Measurements from ENCODE around the gene ACAA2. TPM values are rescaled to one million over a fixed set of nuclear protein-coding genes. Genes with fewer than 3 reads are reported as not detected.

ACAA2 gene
- total RNA-seq, 1 donor from 2014 or later = 100 TPM

DNA sequence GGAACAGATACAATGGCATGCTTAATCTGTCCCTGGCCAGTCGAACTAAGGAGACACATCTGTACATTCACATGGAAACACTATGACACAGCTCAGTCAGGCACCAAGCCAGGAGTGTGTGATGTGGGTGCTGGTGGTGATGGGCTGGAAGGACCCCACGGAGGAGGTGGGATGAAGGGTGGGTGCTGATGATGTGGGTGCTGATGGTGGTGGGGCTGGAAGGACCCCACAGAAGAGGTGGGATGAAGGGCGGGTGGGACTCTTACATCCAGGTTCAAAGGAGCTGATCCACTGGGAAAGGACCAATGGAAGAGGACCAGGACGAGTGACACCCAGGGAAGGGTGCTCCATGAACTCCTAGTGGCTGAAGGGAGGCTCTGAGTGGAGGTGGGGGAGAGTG, 34.8 kb upstream of the ACAA2 start:
- Mint-ChIP-seq H3K36me3 (ENCODE audit: insufficient read depth) (peaks cover 15% of the 10 kb centered on the region), H3K27me3 (no peaks in the 10 kb centered on the region), H3K4me3 (ENCODE audit: low read depth) (no peak overlapping the region), H3K9me3 (ENCODE audit: low read depth) (no peaks in the 10 kb centered on the region), H3K4me1 (ENCODE audit: low read depth) (no peaks in the 10 kb centered on the region), H3K27ac (peak overlapping the region; percentile 26)
- DNase-seq (ENCODE audit: low spot score, unreplicated experiment) = no peak
- TF ChIP-seq, protein P1, sequence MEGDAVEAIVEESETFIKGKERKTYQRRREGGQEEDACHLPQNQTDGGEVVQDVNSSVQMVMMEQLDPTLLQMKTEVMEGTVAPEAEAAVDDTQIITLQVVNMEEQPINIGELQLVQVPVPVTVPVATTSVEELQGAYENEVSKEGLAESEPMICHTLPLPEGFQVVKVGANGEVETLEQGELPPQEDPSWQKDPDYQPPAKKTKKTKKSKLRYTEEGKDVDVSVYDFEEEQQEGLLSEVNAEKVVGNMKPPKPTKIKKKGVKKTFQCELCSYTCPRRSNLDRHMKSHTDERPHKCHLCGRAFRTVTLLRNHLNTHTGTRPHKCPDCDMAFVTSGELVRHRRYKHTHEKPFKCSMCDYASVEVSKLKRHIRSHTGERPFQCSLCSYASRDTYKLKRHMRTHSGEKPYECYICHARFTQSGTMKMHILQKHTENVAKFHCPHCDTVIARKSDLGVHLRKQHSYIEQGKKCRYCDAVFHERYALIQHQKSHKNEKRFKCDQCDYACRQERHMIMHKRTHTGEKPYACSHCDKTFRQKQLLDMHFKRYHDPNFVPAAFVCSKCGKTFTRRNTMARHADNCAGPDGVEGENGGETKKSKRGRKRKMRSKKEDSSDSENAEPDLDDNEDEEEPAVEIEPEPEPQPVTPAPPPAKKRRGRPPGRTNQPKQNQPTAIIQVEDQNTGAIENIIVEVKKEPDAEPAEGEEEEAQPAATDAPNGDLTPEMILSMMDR (IDR thresholded peaks at IDR 0.05; ENCODE audit: unreplicated experiment) = no peak

DNA sequence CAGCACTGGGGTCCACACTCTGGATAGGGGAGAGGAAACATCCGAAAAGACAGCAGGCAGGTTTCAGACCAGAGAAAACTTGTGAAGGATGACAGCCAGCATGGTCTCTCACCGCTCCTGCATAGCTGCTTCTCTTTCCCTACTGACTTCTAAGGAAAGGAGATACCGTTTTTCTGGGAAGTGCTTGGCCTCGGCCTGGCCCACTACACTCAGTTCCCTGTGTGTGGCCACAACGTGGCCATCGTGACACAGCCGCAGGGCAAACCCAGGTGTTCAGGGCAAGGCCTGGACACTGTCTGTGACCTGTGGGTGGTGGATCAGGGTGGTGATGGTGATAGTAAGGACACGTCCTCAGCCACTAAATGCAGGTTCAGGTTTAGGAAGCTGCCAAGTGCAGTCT, 34.2 kb upstream of the ACAA2 start:
- no peak for DNase-seq (ENCODE audit: low spot score, unreplicated experiment)
- H3K4me3 Mint-ChIP-seq (ENCODE audit: low read depth) = no peak overlapping the region
- peaks cover 15% of the 10 kb centered on the region for H3K36me3 Mint-ChIP-seq (ENCODE audit: insufficient read depth)
- TF ChIP-seq, protein P1 (IDR thresholded peaks at IDR 0.05; ENCODE audit: unreplicated experiment) = no peak
- H3K9me3 Mint-ChIP-seq (ENCODE audit: low read depth) = no peaks in the 10 kb centered on the region
- H3K4me1 Mint-ChIP-seq (ENCODE audit: low read depth) = no peaks in the 10 kb centered on the region
- H3K27ac Mint-ChIP-seq = no peak overlapping the region
- no peaks in the 10 kb centered on the region for H3K27me3 Mint-ChIP-seq

DNA sequence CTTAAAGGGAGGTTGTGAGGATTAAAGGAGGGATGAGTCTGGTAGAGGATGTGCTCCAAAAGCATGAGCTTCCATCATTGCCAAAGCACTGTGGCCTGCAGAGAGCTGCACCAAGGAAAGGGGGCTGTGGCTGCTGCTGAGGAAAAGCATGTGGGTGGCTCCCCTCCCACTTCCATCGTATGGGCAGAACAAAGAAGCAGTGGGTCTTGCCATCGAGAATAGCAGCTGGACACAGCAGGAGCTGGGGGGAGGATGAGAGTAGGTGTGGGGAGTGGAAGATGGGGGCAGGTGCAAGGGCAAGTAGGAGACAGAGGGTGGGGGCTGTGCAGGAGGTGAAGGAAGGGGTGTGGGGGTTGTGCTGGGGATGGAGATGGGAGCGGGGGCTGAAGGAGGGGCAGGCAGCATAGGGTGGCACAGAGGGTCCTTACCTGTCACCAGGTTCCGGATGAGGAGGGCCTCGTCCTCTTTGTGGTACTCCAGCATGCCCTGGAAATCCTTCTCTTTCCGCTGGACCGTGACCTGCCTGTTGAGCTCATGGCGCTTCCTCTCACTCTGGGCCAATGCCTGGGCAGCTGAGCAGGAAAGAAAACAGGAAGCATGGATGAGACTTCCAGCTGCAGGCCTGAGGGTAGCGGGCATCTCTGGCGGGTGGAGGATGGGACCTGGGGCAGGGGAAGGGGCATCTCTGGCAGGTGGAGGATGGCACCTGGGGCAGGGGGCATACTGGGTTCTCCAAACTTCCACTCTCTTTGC, 33.6 kb upstream of the ACAA2 start:
- no peaks in the 10 kb centered on the region for H3K4me1 Mint-ChIP-seq (ENCODE audit: low read depth)
- DNase-seq (ENCODE audit: low spot score, unreplicated experiment) = no peak
- no peak overlapping the region for H3K27ac Mint-ChIP-seq
- TF ChIP-seq, protein P1 (IDR thresholded peaks at IDR 0.05; ENCODE audit: unreplicated experiment) = no peak
- H3K9me3 Mint-ChIP-seq (ENCODE audit: low read depth) = no peaks in the 10 kb centered on the region
- peaks cover 15% of the 10 kb centered on the region for H3K36me3 Mint-ChIP-seq (ENCODE audit: insufficient read depth)
- no peaks in the 10 kb centered on the region for H3K27me3 Mint-ChIP-seq
- no peak overlapping the region for H3K4me3 Mint-ChIP-seq (ENCODE audit: low read depth)

DNA sequence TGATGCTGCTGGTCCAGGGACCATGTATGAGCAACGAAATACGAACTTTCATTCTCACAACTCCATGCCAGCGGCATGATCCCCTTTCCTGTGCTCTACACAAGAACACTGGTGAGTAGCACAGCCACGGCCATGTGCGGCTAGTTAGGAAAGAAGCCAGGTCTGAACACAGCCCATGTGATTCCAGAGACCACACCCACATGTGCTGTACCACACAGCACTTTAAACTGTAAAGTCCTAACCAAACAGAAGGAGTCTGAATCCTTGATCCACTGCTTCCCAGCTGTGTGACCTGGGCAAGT, 33.0 kb upstream of the ACAA2 start:
- Mint-ChIP-seq H3K27ac (no peak overlapping the region), H3K4me3 (ENCODE audit: low read depth) (no peak overlapping the region), H3K27me3 (no peaks in the 10 kb centered on the region), H3K9me3 (ENCODE audit: low read depth) (no peaks in the 10 kb centered on the region), H3K36me3 (ENCODE audit: insufficient read depth) (peaks cover 14% of the 10 kb centered on the region), H3K4me1 (ENCODE audit: low read depth) (no peaks in the 10 kb centered on the region)
- no peak for DNase-seq (ENCODE audit: low spot score, unreplicated experiment)
- TF ChIP-seq, protein P1 (IDR thresholded peaks at IDR 0.05; ENCODE audit: unreplicated experiment) = no peak

DNA sequence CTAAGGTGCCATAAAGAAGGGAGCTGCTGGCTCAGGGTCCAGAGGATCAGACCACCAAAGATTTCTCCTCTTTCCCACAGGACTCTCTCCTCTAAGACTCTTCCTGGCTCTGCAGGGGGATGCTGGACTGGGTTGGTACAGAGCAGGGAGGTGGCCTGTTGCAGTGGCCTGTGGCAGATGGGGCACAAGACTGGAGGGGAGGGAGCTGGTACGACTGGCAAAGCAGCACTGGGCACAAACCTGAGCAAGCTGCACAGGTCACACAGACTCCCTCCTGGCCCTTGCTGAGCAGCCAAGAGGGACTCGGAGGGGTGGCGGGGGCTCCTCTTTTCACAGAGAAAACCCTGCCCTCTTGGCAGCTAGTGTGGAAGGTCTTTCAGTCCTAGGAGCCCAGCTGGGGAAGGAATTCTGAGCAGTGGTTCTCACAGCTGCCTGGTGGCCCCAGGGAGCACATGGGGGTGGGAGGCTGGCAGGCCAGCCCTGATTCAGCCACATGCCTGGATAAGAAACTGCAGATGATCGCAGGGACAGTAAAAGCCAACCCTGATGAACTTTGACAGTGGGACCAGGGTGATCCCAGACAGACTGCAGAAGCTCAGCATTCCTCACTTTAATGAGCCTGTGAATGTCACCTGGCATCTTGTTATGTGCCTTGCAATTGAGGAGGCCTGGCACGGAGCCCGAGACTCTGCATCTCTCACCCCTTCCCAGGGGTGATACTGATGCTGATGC, 32.5 kb upstream of the ACAA2 start:
- Mint-ChIP-seq H3K36me3 (ENCODE audit: insufficient read depth) (peaks cover 14% of the 10 kb centered on the region), H3K4me3 (ENCODE audit: low read depth) (no peak overlapping the region), H3K4me1 (ENCODE audit: low read depth) (no peaks in the 10 kb centered on the region), H3K27me3 (no peaks in the 10 kb centered on the region), H3K9me3 (ENCODE audit: low read depth) (no peaks in the 10 kb centered on the region), H3K27ac (no peak overlapping the region)
- TF ChIP-seq, protein P1 (IDR thresholded peaks at IDR 0.05; ENCODE audit: unreplicated experiment) = no peak
- no peak for DNase-seq (ENCODE audit: low spot score, unreplicated experiment)

Measured in progenitor cell of endocrine pancreas (in vitro differentiated cells).